GM19395 (cell line): ENCODE measurements around the gene RNF152.
"Not testable (repeated sequence)": the region's sequence is repeated elsewhere in the genome, so short reads cannot be mapped to it uniquely, and the experiment has no call there.

Experiments used
- ATAC-seq: cut with Tn5 transposase; IDR thresholded peaks from one replicate; pipeline ENCODE4 v1.9.1; 2021; ENCODE audit warnings: mild to moderate bottlenecking, moderate library complexity; ENCODE audit not compliant: unreplicated experiment

The RNF152 gene

GRCh38 chr18:61824733-61825363 lies 68.0 kb downstream of the RNF152 start:
- no peak for ATAC-seq

GRCh38 chr18:61823595-61823994 lies 69.2 kb downstream of the RNF152 start:
- ATAC-seq: no peak

DNA sequence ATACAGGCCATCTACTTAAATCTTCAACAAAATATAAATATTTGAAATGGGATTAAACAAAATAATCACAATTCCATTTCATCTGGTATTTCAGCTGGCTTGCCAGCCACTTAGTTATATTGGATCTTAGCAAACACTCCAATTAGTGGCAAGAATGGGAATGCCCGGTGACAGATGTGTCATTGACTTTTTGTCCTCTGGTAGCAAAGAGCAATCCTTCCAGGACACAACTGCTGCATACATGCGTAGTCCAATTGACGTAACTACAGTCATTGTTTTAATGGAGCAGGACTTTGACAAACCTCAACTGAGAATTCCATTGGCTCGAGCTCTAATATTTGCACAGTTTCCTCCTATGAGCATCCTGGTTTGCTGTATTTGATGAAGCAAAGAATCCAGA lies 69.9 kb downstream of the RNF152 start:
- ATAC-seq: no peak

DNA sequence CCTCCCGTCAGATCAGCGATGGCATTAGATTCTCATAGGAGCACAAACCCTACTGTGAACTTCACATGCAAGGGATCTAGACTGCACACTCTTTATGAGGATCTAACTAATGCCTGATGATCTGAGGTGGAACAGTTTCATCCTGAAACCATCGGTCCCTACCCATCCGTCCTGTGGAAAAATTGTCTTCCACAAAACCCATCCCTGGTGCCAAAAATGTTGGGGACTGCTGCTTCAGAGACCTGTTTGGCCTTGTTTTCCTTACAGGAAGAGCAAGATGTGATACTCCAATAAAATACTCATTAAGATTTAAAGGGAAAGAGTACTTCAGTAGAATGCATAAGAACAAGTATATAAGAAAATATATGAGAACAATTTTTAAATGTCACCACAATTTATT lies 71.1 kb downstream of the RNF152 start:
- no peak for ATAC-seq

GRCh38 chr18:61820882-61821281 lies 71.9 kb downstream of the RNF152 start:
- no peak for ATAC-seq

GRCh38 chr18:61817086-61817485 lies 75.7 kb downstream of the RNF152 start:
- no peak for ATAC-seq

- ATAC-seq: no peak
Observed at GRCh38 chr18:61815885-61816470, 76.8 kb downstream of the RNF152 start.

- ATAC-seq: no peak
Observed at GRCh38 chr18:61808286-61808685, 84.5 kb downstream of the RNF152 start.

DNA sequence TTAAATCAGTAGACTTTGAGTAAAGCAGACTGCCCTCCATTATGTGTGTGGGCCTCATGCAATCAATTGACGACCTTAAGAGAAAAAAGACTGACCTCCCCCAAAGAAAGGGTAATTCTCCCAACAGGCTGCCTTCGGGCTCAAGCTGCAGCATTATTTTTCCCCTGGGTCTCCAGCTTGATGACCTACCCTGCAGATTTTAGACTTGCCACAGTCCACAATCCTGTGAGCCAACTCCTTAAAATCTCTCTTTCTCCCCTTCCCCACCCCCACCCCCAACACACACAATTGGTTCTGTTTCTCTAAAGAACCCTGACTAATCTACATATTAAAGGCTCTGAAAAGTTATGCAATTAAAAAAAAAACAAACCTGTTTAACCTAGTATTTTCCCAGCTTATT lies 89.4 kb downstream of the RNF152 start:
- ATAC-seq: no peak

DNA sequence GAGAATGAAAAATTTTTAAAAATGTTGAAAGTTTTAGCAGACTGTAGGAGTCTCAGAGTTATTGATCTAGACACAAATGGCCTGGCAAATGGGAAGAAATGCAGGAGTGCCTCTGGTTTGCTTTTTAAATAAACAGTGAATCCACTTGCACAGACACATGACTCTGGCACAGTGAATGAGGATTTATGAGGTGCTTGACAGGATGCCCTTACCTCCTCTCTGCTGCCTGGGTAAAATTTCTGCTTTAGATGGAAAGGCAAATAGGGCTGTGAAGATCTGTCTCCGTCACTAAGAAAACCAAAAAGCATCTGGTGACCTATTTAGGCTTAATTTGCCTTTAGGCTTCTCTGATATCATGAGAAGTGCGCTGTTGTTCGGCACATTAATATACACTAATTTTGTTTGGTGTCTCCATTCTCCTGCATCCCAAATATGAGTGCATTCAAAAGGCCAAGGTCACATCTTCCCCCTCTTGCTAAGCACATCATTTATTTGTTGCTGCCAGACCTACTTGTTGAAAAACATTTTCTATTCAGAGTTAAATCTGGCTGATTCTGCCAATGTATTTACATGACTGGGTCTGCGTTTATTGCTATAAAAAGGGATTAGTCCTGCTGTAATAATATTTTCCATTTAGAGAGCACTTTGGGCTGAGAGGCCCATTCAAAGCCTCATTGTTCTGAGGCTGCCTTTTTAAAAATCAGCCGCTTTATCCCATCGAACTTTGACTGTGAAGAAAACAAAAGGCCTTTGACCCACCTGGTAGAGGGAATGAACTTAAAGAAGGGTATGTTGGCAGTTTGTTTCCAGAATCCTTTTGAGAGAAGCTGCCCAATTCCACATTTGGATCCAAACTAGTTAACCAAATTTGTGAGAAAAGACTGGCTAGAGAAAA lies 94.9 kb downstream of the RNF152 start:
- no peak for ATAC-seq

- no peak for ATAC-seq
Observed at GRCh38 chr18:61791031-61791430, 101.8 kb downstream of the RNF152 start.

GRCh38 chr18:61787011-61787670 lies 105.7 kb downstream of the RNF152 start:
- not testable (repeated sequence) for ATAC-seq

GRCh38 chr18:61785588-61785987 lies 107.2 kb downstream of the RNF152 start:
- no peak for ATAC-seq

DNA sequence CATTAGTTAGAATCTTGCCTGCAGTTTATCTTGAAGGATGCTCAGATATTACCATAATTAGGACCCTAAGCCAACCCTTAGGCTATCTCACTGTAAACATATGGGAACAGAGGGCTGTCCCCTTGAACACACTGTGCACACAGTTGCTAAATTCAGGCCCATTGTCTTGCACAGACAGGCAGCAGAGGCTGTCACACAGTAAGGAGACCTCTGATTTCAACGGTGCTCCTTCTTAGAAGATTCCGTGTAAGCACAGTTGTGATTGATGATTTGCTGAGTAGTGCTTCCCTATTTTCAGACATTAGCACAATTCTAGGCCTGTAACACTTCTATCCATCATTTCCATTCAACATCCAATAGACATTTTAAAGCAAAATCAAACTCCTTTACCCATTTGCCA lies 108.0 kb downstream of the RNF152 start:
- ATAC-seq: no peak

DNA sequence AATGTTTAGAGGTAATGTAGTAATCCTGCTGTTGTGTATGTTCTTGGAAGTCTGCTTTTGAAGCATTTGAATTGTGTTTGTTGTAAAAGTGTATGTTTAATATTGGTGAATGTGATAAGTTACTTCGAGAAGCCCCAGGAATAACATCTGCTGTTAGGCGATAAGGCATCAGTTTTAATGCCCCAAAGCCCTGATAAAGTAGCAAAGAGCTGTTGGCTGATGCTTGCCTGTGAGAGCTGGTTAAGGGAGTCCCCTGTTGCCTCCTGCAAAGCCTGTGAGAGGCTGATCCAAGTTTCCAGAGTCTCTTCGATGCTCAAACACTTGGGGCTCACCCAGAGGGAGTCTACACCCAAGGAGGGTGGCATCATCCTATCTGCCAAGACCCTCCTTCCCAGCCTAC lies 110.3 kb downstream of the RNF152 start:
- no peak for ATAC-seq

GRCh38 chr18:61776201-61776600 lies 116.6 kb downstream of the RNF152 start:
- not testable (repeated sequence) for ATAC-seq

- no peak for ATAC-seq
Observed at GRCh38 chr18:61774846-61775245, 118.0 kb downstream of the RNF152 start.

- ATAC-seq: no peak
Observed at GRCh38 chr18:61772293-61772848, 120.4 kb downstream of the RNF152 start.

DNA sequence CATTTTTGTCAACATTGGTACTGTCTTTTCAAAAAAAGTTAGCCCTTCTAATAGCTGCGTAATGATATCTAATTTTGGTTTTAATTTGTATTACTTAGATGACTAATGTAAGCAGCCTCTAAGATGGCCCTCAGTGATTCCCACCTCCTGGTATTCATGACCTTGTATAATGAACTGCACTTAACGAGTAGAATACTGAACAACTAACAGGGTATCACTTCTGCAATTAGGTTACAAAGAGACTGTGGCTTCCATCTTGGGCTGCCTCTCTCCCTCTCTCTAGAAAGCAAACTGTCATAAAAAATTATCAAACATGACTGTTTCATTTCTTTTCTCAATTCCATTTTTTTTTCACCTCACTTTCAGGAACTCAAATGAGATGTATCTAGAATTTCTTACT lies 120.9 kb downstream of the RNF152 start:
- no peak for ATAC-seq

- no peak for ATAC-seq
Observed at GRCh38 chr18:61770279-61770678, 122.5 kb downstream of the RNF152 start.

DNA sequence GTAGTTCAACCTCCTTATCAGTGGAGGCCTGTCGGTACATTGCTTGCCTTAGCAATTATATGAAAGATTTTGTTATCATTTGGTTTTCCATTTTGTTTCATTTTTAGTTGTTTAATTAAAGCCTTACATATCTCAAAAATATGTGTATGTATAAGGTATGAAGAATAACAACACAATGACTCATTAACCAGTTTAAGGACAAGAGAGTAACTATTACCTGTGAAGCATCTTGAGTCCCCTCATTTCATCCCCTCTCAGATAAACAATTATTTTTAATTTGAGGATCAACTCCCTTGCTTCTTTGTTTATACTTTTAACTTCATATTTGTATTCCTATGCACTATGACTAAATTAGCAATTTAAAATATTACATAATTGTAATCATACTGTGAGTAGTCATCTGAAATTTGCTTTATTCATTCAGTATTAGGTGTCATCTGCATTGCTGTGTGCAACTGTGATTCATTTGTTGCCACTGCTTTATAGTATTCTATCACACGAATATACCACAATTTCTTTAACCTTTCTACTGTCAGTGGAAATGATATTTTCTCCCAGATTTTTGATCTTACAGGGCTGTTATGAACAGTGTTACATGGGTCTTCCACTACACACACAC lies 126.4 kb downstream of the RNF152 start:
- ATAC-seq: no peak
